ENCODE data around the gene SEMA5A. TPM values are rescaled to one million over a fixed set of nuclear protein-coding genes. Genes with fewer than 3 reads are reported as not detected.

Gene SEMA5A
- total and polyA plus RNA-seq, 2 of the 8 experiments (the other 6 are each of a cell fraction or from before 2014, with no cell fraction given), result 5.3 to 8.9 TPM

- Histone ChIP-seq H3K4ac (replicated peaks; ENCODE audit: insufficient read length, low read depth, low read length) (no peak overlapping the region), H2BK12ac (ENCODE audit: low read depth, low read length) (no peak overlapping the region), H2BK20ac (ENCODE audit: low read length) (no peak overlapping the region), H3K9ac (replicated peaks in 1 of 4; ENCODE audit: extremely low read depth in 1 of 4, low read depth in 3 of 4, low read length in 3 of 4) (no peak overlapping the region), H2BK5ac (ENCODE audit: low read depth, low read length) (no peak overlapping the region), H3K9me3 (ENCODE audit: insufficient read depth in 2 of 2, low read depth in 1 of 2, low read length in 1 of 2) (no peaks in the 10 kb centered on the region), H2BK15ac (ENCODE audit: low read length) (no peak overlapping the region), H3K79me1 (ENCODE audit: low read depth, low read length) (no peaks in the 10 kb centered on the region), H3K23me2 (ENCODE audit: low read depth, low read length) (no peaks in the 10 kb centered on the region), H3K4me3 (ENCODE audit: extremely low read depth in 1 of 4, insufficient read depth in 2 of 4, low read depth in 3 of 4, low read length in 4 of 4) (no peak overlapping the region), H3K18ac (ENCODE audit: extremely low read depth, low read length) (no peak overlapping the region), H4K8ac (ENCODE audit: extremely low read depth, insufficient read depth, low read length) (no peak overlapping the region), H3K56ac (replicated peaks; ENCODE audit: insufficient read length, low read depth, low read length) (no peak overlapping the region), H4K5ac (ENCODE audit: insufficient read length, low read depth, low read length) (no peak overlapping the region), H2AK5ac (ENCODE audit: low read depth, low read length) (no peak overlapping the region), H2AFZ (ENCODE audit: low read length) (no peak overlapping the region), H3K14ac (ENCODE audit: insufficient read length) (no peak overlapping the region), H3K79me2 (ENCODE audit: control insufficient read depth in 1 of 2, insufficient read depth in 2 of 2, low read length in 2 of 2) (no peaks in the 10 kb centered on the region), H4K20me1 (replicated peaks in 1 of 2; ENCODE audit: control insufficient read depth in 1 of 2, insufficient read depth in 2 of 2, low read length in 2 of 2) (peaks cover 0 to 2% of the 10 kb centered on the region in 2 experiments), H3K27me3 (replicated peaks in 1 of 4; ENCODE audit: control insufficient read depth in 3 of 4, extremely low read depth in 1 of 4, insufficient read depth in 3 of 4, low read length in 3 of 4) (no peaks in the 10 kb centered on the region), H3K4me1 (replicated peaks in 1 of 4; ENCODE audit: control insufficient read depth in 3 of 4, insufficient read depth in 4 of 4, low read length in 3 of 4) (no peaks in the 10 kb centered on the region), H2BK120ac (replicated peaks; ENCODE audit: low read depth, low read length) (no peak overlapping the region), H4K91ac (replicated peaks; ENCODE audit: insufficient read length, low read length) (no peak overlapping the region), H3K36me3 (ENCODE audit: control insufficient read depth in 2 of 4, insufficient read depth in 4 of 4, low read length in 3 of 4) (no peaks in the 10 kb centered on the region), H3K4me2 (ENCODE audit: insufficient read depth in 1 of 2, low read depth in 2 of 2, low read length in 2 of 2) (no peak overlapping the region), H3K23ac (ENCODE audit: insufficient read length) (no peak overlapping the region), H3K27ac (ENCODE audit: low read depth, low read length) (no peak overlapping the region)
- TF ChIP-seq SIN3A (conservative IDR thresholded peaks at IDR 0.05 in 1 of 2, IDR thresholded peaks at IDR 0.05 in 1 of 2; ENCODE audit: low read depth in 1 of 2, low read length in 2 of 2) (no peak), FOSL1 (IDR thresholded peaks at IDR 0.05; ENCODE audit: insufficient read depth, low read depth, low read length) (no peak), SRF (IDR thresholded peaks at IDR 0.05; ENCODE audit: low read depth, low read length) (no peak), ASH2L (IDR thresholded peaks at IDR 0.05; ENCODE audit: low read length) (no peak), POLR2AphosphoS5 (IDR thresholded peaks at IDR 0.05; ENCODE audit: low read depth, low read length) (no peak), MAX (IDR thresholded peaks at IDR 0.05) (no peak), ATF3 (IDR thresholded peaks at IDR 0.05; ENCODE audit: insufficient read depth, low read depth, low read length) (no peak), POU5F1 (IDR thresholded peaks at IDR 0.05; ENCODE audit: low read depth, low read length) (no peak), ZNF274 (IDR thresholded peaks at IDR 0.05; ENCODE audit: borderline replicate concordance, extremely low read depth, low read length) (no peak), BCL11A (IDR thresholded peaks at IDR 0.05; ENCODE audit: low read depth in 2 of 2, low read length in 2 of 2) (no peak)
- CTCF ChIA-PET (ENCODE audit: partially characterized antibody), result interaction anchor here (1.4 kb wide), 1 partner anchor 9 kb away, joined by 4 read pairs; no protein-coding TSS in a partner anchor
- POLR2A ChIA-PET (ENCODE audit: partially characterized antibody), result no interaction called here
- no peak for FAIRE-seq
- WGBS, 2 experiments (ENCODE audit: extremely low coverage in 1 of 2, insufficient coverage in 1 of 2, insufficient read length in 1 of 2, insufficient replicate concordance in 2 of 2, low coverage in 1 of 2, low lambda C conversion rate in 2 of 2, missing lambda C conversion rate in 1 of 2), result 91% methylated on average over 2 of the region's 2 CpGs; no CpG with 5 or more reads in 1 of the 2 experiments
- DNase-seq (ENCODE audit: low read depth in 1 of 2, low spot score in 2 of 2), result no peak
Measured at GRCh38 chr5:9395706-9396105, 150.2 kb downstream of the SEMA5A start.

Measured in H1 (cell line).